BLaER1 (cell line): Measurements from ENCODE around the gene MYBPC2.

ENCODE experiments used
- H3K27ac ChIP-seq: shearing (Covaris generic); formaldehyde crosslinking; 2 replicates; pipeline ENCODE4 v1.8.1; 2022
- H3K27me3 ChIP-seq: shearing (Covaris generic); formaldehyde crosslinking; 2 replicates; pipeline ENCODE4 v1.8.1; 2022
- H3K36me3 ChIP-seq: shearing (Covaris generic); formaldehyde crosslinking; 2 replicates; pipeline ENCODE4 v1.8.1; 2022
- H3K4me1 ChIP-seq: shearing (Covaris generic); formaldehyde crosslinking; 2 replicates; pipeline ENCODE4 v1.8.1; 2022
- H3K4me2 ChIP-seq: shearing (Covaris generic); formaldehyde crosslinking; 2 replicates; pipeline ENCODE4 v1.8.1; 2022
- H3K4me3 ChIP-seq: shearing (Covaris generic); formaldehyde crosslinking; 2 replicates; pipeline ENCODE4 v1.8.1; 2022
- H3K9ac ChIP-seq: shearing (Covaris generic); formaldehyde crosslinking; 2 replicates; pipeline ENCODE4 v1.8.1; 2022
- H3K9me3 ChIP-seq: shearing (Covaris generic); formaldehyde crosslinking; 2 replicates; pipeline ENCODE4 v1.8.1; 2022
- H4K20me1 ChIP-seq: shearing (Covaris generic); formaldehyde crosslinking; 2 replicates; pipeline ENCODE4 v1.8.1; 2022
- Cebpa-rat ChIP-seq: shearing (Covaris generic); IDR thresholded peaks from 2 replicates; pipeline ENCODE4 v1.8.1; 2022

MYBPC2 gene

DNA sequence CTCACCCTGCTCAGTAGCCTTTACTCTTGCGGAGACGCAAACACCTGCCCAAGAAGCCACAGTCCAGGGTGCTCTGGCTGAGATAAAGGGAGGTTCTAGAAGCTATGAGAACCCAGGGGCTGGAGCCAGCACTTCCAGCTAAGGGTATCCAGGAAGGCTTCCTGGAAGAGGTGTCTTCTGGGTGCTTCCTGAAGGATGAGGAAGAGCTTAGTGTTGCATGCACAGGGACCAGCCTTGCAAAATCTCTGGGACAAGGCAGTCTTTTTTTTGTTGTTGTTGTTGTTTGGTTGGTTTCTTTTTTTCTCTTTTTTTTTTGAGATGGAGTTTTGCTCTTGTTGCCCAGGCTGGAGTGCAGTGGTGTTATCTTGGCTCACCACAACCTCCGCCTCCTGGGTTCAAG is 20.6 kb downstream of the MYBPC2 start:
- no peaks in the 10 kb centered on the region for H3K36me3 ChIP-seq
- peaks cover 6% of the 10 kb centered on the region for H3K4me1 ChIP-seq
- no peak overlapping the region for H3K27ac ChIP-seq
- no peak for TF ChIP-seq Cebpa-rat
- H3K9me3 ChIP-seq: 0 out of 2 replicates have a peak, but pooled peaks cover under 1% of the 10 kb centered on the region
- no peak overlapping the region for H3K9ac ChIP-seq
- H4K20me1 ChIP-seq: no peaks in the 10 kb centered on the region
- no peaks in the 10 kb centered on the region for H3K27me3 ChIP-seq
- H3K4me2 ChIP-seq: no peak overlapping the region
- no peak overlapping the region for H3K4me3 ChIP-seq

- Histone ChIP-seq H3K27ac (no peak overlapping the region), H3K4me1 (peaks cover 16% of the 10 kb centered on the region), H3K27me3 (no peaks in the 10 kb centered on the region), H3K9me3 (no peaks in the 10 kb centered on the region), H3K4me2 (no peak overlapping the region), H4K20me1 (no peaks in the 10 kb centered on the region), H3K9ac (no peak overlapping the region), H3K36me3 (no peaks in the 10 kb centered on the region), H3K4me3 (no peak overlapping the region)
- no peak for TF ChIP-seq Cebpa-rat
Measured at GRCh38 chr19:50455992-50456391, 23.3 kb downstream of the MYBPC2 start.

- Histone ChIP-seq H3K9ac (no peak overlapping the region), H3K36me3 (no peaks in the 10 kb centered on the region), H4K20me1 (no peaks in the 10 kb centered on the region), H3K4me1 (peaks cover 24% of the 10 kb centered on the region), H3K4me2 (no peak overlapping the region), H3K27me3 (no peaks in the 10 kb centered on the region), H3K27ac (no peak overlapping the region), H3K4me3 (no peak overlapping the region), H3K9me3 (no peaks in the 10 kb centered on the region)
- no peak for TF ChIP-seq Cebpa-rat
Measured at GRCh38 chr19:50457300-50457699, 24.6 kb downstream of the MYBPC2 start.

DNA sequence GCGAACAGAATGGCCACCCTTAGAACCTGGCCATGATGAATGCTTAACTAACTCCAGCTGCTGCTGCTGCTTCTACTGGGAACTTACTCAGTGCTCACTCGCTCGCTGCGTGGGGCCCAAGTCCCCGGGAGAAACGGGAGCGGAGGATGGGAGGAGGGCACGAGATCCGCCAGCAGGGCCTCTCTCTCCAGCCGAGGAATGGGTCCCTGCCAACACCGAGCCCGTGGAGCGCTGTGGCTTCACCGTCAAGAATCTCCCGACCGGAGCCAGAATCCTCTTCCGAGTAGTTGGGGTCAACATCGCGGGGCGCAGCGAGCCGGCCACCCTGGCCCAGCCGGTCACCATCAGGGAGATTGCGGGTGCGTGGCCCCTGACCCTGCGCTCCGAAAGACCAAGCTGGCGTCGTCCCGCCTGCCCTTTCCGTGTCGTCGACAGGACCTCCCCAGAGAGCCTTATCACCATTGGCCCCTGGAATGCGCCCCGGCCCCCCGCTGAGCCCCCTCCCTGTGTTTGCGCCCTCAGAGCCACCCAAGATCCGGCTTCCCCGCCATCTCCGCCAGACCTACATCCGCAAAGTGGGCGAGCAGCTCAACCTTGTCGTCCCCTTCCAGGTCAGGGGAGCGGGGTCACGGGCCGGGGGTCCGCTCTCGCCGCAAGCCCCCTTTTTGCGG is 25.8 kb downstream of the MYBPC2 start:
- H3K9me3 ChIP-seq: no peaks in the 10 kb centered on the region
- TF ChIP-seq Cebpa-rat: no peak
- peaks cover 24% of the 10 kb centered on the region for H3K4me1 ChIP-seq
- H3K27ac ChIP-seq: no peak overlapping the region
- H3K4me2 ChIP-seq: no peak overlapping the region
- no peaks in the 10 kb centered on the region for H4K20me1 ChIP-seq
- H3K4me3 ChIP-seq: no peak overlapping the region
- H3K27me3 ChIP-seq: no peaks in the 10 kb centered on the region
- no peaks in the 10 kb centered on the region for H3K36me3 ChIP-seq
- no peak overlapping the region for H3K9ac ChIP-seq

DNA sequence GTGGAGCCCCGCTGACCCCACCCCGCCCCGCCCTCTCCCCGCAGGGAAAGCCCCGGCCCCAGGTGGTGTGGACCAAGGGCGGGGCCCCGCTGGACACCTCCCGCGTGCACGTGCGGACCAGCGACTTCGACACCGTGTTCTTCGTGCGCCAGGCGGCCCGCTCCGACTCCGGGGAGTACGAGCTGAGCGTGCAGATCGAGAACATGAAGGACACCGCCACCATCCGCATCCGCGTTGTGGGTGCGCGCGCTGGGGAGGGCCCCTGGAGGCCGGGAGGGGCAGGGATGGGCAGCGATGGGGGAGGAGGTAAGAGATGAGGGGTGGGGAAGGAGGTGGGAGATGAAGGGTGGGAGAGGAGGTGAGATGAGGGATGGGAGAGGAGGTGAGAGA is 26.4 kb downstream of the MYBPC2 start:
- H3K9ac ChIP-seq: no peak overlapping the region
- H3K4me2 ChIP-seq: no peak overlapping the region
- no peak overlapping the region for H3K4me3 ChIP-seq
- H3K4me1 ChIP-seq: peaks cover 24% of the 10 kb centered on the region
- no peaks in the 10 kb centered on the region for H3K9me3 ChIP-seq
- no peaks in the 10 kb centered on the region for H3K27me3 ChIP-seq
- no peaks in the 10 kb centered on the region for H3K36me3 ChIP-seq
- H4K20me1 ChIP-seq: no peaks in the 10 kb centered on the region
- TF ChIP-seq Cebpa-rat: no peak
- no peak overlapping the region for H3K27ac ChIP-seq

DNA sequence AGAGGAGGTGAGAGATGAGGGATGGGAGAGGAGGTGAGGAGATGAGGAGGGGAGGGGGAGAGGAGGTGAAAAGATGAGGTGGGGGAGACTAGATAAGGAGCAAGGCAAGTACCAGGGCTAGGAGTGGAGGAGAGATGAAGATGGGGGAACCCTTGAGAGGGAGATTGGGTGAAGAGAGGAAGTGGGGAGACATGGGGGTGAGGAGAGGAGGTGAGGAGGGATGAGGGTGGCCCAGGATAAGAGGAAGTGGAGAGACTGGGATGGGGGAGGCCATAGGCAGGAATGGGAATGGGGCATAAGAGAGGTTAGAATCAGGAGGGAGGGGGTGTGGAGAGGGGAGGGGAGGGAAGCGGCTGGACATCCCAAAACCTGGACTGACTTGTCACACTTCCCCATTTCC is 26.9 kb downstream of the MYBPC2 start:
- Histone ChIP-seq H3K27me3 (no peaks in the 10 kb centered on the region), H3K9me3 (no peaks in the 10 kb centered on the region), H3K36me3 (no peaks in the 10 kb centered on the region), H4K20me1 (no peaks in the 10 kb centered on the region), H3K4me1 (peaks cover 24% of the 10 kb centered on the region), H3K4me2 (peak overlapping the region; percentile 74), H3K4me3 (no peak overlapping the region), H3K9ac (no peak overlapping the region), H3K27ac (peak overlapping the region; percentile 77)
- no peak for TF ChIP-seq Cebpa-rat

- H3K36me3 ChIP-seq: no peaks in the 10 kb centered on the region
- peak overlapping the region; percentile 74 for H3K4me2 ChIP-seq
- no peaks in the 10 kb centered on the region for H3K9me3 ChIP-seq
- H3K27me3 ChIP-seq: no peaks in the 10 kb centered on the region
- H3K9ac ChIP-seq: peak overlapping the region; percentile 47; the same call in 1 of the 2 replicates
- peak overlapping the region; percentile 77 for H3K27ac ChIP-seq
- H3K4me1 ChIP-seq: peaks cover 24% of the 10 kb centered on the region
- peak overlapping the region; percentile 6; the same call in 1 of the 2 replicates for H3K4me3 ChIP-seq
- no peak for TF ChIP-seq Cebpa-rat
- no peaks in the 10 kb centered on the region for H4K20me1 ChIP-seq
Measured at GRCh38 chr19:50460161-50460765, 27.6 kb downstream of the MYBPC2 start.

DNA sequence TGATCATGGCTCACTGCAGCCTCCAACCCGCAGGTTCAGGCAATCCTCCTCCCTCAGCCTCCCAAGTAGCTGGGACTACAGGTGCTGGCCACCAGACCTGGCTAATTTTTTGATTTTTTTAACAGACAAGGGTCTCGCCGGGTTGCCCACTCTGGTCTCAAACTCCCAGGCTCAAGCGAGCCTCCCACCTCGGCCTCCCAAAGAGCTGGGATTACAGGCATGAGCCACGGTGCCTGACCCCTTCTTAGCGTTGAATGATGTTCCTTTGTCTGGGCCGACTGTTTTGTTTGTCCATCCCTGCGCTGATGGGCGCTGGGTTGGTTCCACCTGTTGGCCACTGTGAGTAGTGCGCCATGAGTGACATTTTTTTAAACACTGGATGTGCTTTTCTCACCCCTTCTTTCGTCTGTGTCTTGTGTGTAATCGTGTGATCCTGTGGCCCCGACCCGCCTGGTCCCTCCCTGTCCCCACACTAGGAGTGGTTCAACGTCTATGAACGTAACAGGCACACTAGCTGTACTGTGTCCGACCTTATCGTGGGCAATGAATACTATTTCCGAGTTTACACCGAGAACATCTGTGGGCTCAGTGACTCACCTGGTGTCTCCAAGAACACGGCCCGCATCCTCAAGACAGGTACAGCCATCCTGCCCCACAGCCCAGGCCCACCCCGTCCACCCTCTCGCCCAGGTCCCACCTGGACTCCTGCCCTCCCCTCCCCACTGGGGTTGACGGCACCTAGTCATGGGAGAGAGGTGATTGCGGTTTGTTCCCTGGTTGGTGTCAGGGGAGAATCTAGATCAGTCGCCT is 28.6 kb downstream of the MYBPC2 start:
- H3K9ac ChIP-seq: peak overlapping the region; percentile 3; the same call in 1 of the 2 replicates
- no peak for TF ChIP-seq Cebpa-rat
- H4K20me1 ChIP-seq: no peaks in the 10 kb centered on the region
- peak overlapping the region; percentile 77 for H3K27ac ChIP-seq
- H3K4me2 ChIP-seq: peak overlapping the region; percentile 74
- H3K9me3 ChIP-seq: no peaks in the 10 kb centered on the region
- no peak overlapping the region for H3K4me3 ChIP-seq
- H3K27me3 ChIP-seq: no peaks in the 10 kb centered on the region
- no peaks in the 10 kb centered on the region for H3K36me3 ChIP-seq
- H3K4me1 ChIP-seq: peaks cover 24% of the 10 kb centered on the region

GRCh38 chr19:50462970-50463369 is 30.3 kb downstream of the MYBPC2 start:
- Histone ChIP-seq H3K27me3 (no peaks in the 10 kb centered on the region), H3K4me1 (peaks cover 29% of the 10 kb centered on the region)

GRCh38 chr19:50464348-50464747 is 31.7 kb downstream of the MYBPC2 start:
- no peaks in the 10 kb centered on the region for H3K9me3 ChIP-seq
- no peak overlapping the region for H3K4me3 ChIP-seq
- no peak overlapping the region for H3K4me2 ChIP-seq
- no peak overlapping the region for H3K9ac ChIP-seq
- no peaks in the 10 kb centered on the region for H3K36me3 ChIP-seq
- no peaks in the 10 kb centered on the region for H4K20me1 ChIP-seq
- H3K4me1 ChIP-seq: peaks cover 29% of the 10 kb centered on the region
- H3K27me3 ChIP-seq: no peaks in the 10 kb centered on the region
- H3K27ac ChIP-seq: no peak overlapping the region
- TF ChIP-seq Cebpa-rat: no peak

More at GRCh38 chr19:50462970-50463369, 30.3 kb downstream of the MYBPC2 start:
- Histone ChIP-seq H3K9ac (no peak overlapping the region), H3K9me3 (no peaks in the 10 kb centered on the region), H4K20me1 (no peaks in the 10 kb centered on the region), H3K36me3 (no peaks in the 10 kb centered on the region), H3K27ac (no peak overlapping the region), H3K4me3 (no peak overlapping the region), H3K4me2 (no peak overlapping the region)
- TF ChIP-seq Cebpa-rat: no peak
